A549 (cell line): ENCODE measurements around the gene BRD3OS.

Experiments
- CHD2 ChIP-seq: fragments of 150-350 bp; IDR thresholded peaks from 2 replicates; pipeline ENCODE4 v1.6.1; 2014; ENCODE audit warnings: low read length; ENCODE audit not compliant: partially characterized antibody
- EP300 ChIP-seq, 2 experiments: fragments of >200 bp; sonication (Bioruptor Twin); formaldehyde crosslinking; IDR thresholded peaks; 2 replicates in 1 of 2; 3 replicates in 1 of 2; pipeline ENCODE4 v1.6.1; 2016 to 2017
- JUNB ChIP-seq: fragments of >200 bp; sonication (Bioruptor Twin); formaldehyde crosslinking; IDR thresholded peaks from 2 replicates; pipeline ENCODE4 v1.6.1; 2016
- NPAS2 ChIP-seq: fragments of 250-450 bp; sonication (Bioruptor Pico); IDR thresholded peaks from 2 replicates; pipeline ENCODE4 v1.8.0; 2022; ENCODE audit warnings: mild to moderate bottlenecking, moderate library complexity, borderline replicate concordance
- POLR2A ChIP-seq: IDR thresholded peaks from 2 replicates; pipeline ENCODE4 v1.6.1; 2012; ENCODE audit warnings: mild to moderate bottlenecking, low read length
- TF ChIP-seq, protein P1 (sequence below): fragments of >200 bp; sonication (Bioruptor Twin); formaldehyde crosslinking; IDR thresholded peaks from 3 replicates; pipeline ENCODE4 v1.5.1; 2016
- TF ChIP-seq, protein P2 (sequence below): IDR thresholded peaks from 2 replicates; pipeline ENCODE4 v1.6.1; 2012; ENCODE audit warnings: low read depth, borderline replicate concordance

DNA sequence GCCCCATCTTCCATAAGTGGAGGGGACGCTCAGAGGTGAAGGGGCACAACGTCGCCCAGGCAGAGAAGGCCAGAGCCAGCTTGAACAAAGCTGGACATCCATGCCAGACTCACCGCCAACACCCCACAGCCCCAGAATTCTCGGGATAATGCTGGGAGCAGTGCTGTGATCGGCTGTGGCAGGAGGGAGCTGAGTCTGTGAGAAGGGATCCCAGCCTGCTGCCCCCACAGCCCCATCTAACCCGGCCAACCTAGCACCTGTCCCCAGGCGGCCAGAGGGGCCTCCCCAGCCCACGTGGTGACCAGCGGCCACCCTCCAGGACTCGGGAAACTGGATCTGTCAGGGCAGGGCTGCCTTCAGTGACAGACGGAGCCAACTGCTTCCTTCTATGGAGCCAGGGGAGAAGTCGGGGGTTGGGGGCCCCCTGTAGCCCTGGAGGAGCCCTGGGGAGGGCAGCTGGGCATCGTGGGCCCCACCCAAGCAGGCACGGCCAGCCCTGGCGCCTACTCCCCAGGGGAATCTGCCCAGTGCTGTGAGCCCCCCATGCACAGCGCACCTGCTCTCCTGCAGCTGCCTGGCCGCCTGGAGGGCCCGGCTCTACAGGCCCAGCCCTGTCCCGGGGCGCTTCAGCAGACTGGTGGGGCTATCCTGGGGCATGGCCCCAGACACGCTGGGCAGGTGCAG is 36.5 kb downstream of the BRD3OS start:
- TF ChIP-seq, protein P1, sequence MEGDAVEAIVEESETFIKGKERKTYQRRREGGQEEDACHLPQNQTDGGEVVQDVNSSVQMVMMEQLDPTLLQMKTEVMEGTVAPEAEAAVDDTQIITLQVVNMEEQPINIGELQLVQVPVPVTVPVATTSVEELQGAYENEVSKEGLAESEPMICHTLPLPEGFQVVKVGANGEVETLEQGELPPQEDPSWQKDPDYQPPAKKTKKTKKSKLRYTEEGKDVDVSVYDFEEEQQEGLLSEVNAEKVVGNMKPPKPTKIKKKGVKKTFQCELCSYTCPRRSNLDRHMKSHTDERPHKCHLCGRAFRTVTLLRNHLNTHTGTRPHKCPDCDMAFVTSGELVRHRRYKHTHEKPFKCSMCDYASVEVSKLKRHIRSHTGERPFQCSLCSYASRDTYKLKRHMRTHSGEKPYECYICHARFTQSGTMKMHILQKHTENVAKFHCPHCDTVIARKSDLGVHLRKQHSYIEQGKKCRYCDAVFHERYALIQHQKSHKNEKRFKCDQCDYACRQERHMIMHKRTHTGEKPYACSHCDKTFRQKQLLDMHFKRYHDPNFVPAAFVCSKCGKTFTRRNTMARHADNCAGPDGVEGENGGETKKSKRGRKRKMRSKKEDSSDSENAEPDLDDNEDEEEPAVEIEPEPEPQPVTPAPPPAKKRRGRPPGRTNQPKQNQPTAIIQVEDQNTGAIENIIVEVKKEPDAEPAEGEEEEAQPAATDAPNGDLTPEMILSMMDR, result no peak
- TF ChIP-seq JUNB, result no peak
- no peak for TF ChIP-seq NPAS2 (CRISPR knock-in tag)
- TF ChIP-seq, protein P2, sequence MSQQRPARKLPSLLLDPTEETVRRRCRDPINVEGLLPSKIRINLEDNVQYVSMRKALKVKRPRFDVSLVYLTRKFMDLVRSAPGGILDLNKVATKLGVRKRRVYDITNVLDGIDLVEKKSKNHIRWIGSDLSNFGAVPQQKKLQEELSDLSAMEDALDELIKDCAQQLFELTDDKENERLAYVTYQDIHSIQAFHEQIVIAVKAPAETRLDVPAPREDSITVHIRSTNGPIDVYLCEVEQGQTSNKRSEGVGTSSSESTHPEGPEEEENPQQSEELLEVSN, result no peak
- TF ChIP-seq CHD2, result no peak
- no peak for TF ChIP-seq EP300 (IDR thresholded peaks at IDR 0.05)
- TF ChIP-seq POLR2A, result no peak
